Duodenal mucosa (tissue), 2 donors: ENCODE results near the gene PTPRJ.

Source experiments
- H3K27ac ChIP-seq: one replicate; pipeline ENCODE4 v1.7.0; 2013; ENCODE audit warnings: low read depth, low read length
- H3K27me3 ChIP-seq, 2 donors: one replicate each; pipeline ENCODE4 v1.7.0; 2013; ENCODE audit warnings: low read length in 2 of 2, control low read depth in 1 of 2; ENCODE audit not compliant: insufficient read depth in 2 of 2, control insufficient read depth in 1 of 2
- H3K36me3 ChIP-seq, 2 donors: one replicate each; pipeline ENCODE4 v1.7.0; 2013; ENCODE audit warnings: low read length in 2 of 2, control low read depth in 1 of 2; ENCODE audit not compliant: insufficient read depth in 2 of 2, control insufficient read depth in 1 of 2
- H3K4me1 ChIP-seq, 2 donors: one replicate each; pipeline ENCODE4 v1.7.0; 2013; ENCODE audit warnings: low read length in 2 of 2, control low read depth in 1 of 2; ENCODE audit not compliant: insufficient read depth in 2 of 2, control insufficient read depth in 1 of 2
- H3K4me3 ChIP-seq, 2 donors: one replicate each; pipeline ENCODE4 v1.7.0; 2013; ENCODE audit warnings: low read length in 2 of 2, low read depth in 1 of 2
- H3K9ac ChIP-seq, 2 donors: one replicate each; pipeline ENCODE4 v1.7.0; 2013; ENCODE audit warnings: low read length in 2 of 2, low read depth in 1 of 2
- H3K9me3 ChIP-seq, 2 donors: one replicate each; pipeline ENCODE4 v1.7.0; 2013; ENCODE audit warnings: low read length in 2 of 2, control low read depth in 1 of 2; ENCODE audit not compliant: control insufficient read depth in 1 of 2

The PTPRJ gene

DNA sequence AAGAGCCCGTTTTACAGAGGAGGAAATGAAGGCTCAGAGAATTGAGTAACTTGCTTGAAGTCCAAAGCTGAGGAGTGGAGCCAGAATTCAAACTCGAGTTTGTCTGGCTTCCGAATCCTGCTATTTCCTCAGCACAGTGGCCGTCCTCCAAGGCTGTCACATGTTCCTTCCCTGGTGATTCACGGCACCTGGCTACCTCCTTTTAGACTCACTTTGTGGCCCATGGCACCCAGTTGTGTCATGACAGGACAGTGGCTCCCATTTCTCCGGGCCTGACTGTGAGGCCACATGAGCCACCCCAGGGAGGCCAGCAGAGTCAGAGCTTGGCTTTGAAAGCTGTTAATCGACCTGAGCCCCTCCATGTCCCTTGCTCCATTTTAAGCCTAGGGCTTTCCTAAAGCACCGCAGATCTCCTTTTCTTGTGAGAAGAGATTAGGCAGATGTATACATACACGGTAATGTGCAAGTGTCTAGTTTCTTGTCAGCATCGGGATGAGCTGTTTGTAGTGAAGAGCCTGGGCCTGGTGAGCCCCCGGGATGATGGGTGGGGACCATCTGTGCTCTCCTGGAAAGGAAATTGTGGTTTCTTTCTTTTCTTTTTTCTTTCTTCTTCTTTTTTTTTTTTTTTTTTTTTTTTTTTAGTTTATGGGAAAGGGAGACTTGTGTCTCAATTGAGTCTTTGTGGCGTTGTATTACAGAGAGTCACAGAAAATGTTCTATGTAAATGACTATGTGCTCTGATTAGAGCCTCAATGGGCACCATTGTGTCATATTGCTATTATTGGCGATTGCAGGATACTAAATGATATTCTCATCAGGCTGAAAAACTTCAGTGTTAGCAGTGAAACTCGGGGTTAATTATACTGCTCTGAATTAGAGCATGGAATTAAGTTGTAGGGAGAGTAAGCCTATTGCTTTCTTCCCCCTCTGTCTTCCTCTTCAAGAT, 54.8 kb downstream of the PTPRJ start:
- Histone ChIP-seq H3K4me1 (peaks cover 6 to 17% of the 10 kb centered on the region in 2 donors), H3K27me3 (no peaks in the 10 kb centered on the region), H3K27ac (no peak overlapping the region), H3K4me3 (no peak overlapping the region), H3K9ac (no peak overlapping the region), H3K36me3 (no peaks in the 10 kb centered on the region), H3K9me3 (no peaks in the 10 kb centered on the region)

DNA sequence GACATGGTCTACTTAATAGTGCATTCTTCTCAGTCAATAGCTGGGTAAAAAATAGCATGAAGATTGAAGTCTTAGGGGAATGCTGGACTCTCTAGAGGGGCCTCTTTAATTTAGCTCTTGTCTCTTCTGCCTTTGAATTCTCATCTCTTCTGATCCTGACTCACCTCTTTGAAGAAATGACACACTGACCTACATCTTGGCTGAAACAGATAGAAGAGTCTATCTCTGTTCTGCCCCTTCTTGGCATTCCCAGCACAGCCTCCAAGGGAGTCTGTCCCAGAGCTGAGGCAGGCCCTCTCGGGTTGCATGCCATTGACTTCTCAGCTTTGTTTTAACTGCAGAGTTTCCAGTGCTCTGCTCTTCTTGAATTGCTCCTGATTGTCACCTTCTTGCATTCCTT, 55.7 kb downstream of the PTPRJ start:
- Histone ChIP-seq H3K27me3 (no peaks in the 10 kb centered on the region), H3K36me3 (no peaks in the 10 kb centered on the region), H3K9ac (no peak overlapping the region), H3K4me1 (peaks cover 6 to 15% of the 10 kb centered on the region in 2 donors), H3K9me3 (no peaks in the 10 kb centered on the region), H3K4me3 (no peak overlapping the region), H3K27ac (no peak overlapping the region)

DNA sequence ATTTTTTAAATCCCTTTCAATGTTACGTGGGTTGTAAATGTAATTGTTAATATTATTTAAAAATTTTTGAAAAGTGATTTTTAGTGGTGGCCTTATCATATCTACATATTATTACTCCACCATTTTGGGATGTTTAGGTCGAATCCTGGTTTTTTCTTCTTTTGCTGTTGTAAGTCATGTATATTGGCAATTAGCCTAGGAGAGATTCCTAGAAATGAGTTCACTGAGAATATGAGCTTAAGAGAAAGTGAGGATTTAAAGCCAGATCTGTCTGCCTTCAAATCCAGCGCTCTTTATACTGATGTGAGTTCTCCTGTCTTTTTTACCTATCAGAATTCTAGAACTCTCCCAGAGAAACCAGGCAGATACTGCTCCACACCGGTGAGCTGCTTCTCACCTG, 56.1 kb downstream of the PTPRJ start:
- Histone ChIP-seq H3K36me3 (no peaks in the 10 kb centered on the region), H3K4me1 (peaks cover 3 to 11% of the 10 kb centered on the region in 2 donors), H3K27ac (no peak overlapping the region), H3K9me3 (no peaks in the 10 kb centered on the region), H3K4me3 (no peak overlapping the region), H3K9ac (no peak overlapping the region), H3K27me3 (no peaks in the 10 kb centered on the region)

DNA sequence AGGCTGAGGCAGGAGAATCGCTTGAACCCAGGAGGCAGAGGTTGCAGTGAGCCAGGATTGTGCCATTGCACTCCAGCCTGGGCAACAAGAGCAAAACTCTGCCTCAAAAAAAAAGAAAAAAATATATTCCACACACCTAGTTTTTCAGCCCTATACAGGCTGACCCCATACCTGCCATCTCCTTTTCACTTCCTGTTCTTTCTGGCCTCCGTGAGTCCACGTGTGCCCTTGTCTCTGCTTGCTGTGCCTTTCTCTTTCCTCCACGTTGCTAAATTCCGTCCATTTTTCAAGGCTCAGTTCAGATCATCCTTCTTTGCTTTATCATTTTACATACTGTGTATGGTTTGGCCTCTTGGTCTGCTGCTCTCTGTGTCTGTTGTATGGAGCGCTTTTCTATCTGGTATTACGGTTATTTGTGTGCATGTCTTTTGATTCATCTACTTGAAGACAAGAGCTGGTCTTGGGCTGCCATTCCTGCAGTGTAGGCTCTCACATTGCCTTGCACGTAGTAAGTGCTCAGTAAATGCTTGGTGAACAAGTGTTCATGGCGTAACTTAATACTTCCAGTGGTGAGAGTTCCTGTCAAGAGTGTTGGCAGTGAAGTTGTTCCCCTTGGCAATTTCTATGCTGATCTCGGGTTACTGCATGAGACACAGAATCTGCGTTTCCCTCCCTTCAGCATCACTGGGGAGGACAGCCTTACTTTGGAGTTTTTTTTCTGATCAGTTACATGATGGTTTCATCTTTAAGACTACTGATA, 57.5 kb downstream of the PTPRJ start:
- H3K36me3 ChIP-seq, result no peaks in the 10 kb centered on the region
- H3K4me1 ChIP-seq, result peaks cover 3 to 8% of the 10 kb centered on the region in 2 donors

DNA sequence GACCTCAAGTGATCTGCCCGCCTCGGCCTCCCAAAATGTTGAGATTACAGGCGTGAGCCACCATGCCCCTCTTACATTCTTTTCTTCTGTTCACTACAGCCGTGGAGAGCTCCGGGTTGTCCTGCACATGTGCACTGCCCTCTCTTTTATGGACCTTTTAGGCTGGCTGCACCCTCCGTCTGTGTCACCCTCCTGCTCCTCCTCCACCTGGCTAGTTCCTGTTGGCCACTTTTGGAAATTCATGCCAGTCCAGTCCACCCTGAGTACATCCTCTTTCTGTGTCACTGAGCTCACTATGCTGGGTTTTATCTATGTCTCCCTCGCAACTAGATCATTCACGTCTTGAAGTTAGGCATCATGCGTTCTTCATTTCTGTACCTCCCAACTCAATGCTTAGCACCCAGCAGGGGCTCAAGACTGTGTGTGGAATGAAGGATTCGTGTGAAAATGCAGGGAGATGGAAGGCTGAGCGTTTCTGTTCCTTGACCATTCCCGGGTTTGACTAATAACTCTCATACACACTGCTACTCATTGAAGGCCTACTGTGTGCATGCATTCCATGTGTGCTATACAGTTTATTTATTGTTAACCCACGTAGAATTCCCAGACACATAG, 60.6 kb downstream of the PTPRJ start:
- no peak overlapping the region for H3K27ac ChIP-seq
- peaks cover 7% of the 10 kb centered on the region in 2 donors for H3K4me1 ChIP-seq
- no peaks in the 10 kb centered on the region for H3K36me3 ChIP-seq
- H3K9ac ChIP-seq, result no peak overlapping the region
- no peaks in the 10 kb centered on the region for H3K27me3 ChIP-seq
- no peak overlapping the region for H3K4me3 ChIP-seq
- no peaks in the 10 kb centered on the region for H3K9me3 ChIP-seq

More for the DNA sequence above, 57.5 kb downstream of the PTPRJ start:
- Histone ChIP-seq H3K27me3 (no peaks in the 10 kb centered on the region), H3K27ac (no peak overlapping the region), H3K4me3 (no peak overlapping the region), H3K9ac (no peak overlapping the region), H3K9me3 (no peaks in the 10 kb centered on the region)

DNA sequence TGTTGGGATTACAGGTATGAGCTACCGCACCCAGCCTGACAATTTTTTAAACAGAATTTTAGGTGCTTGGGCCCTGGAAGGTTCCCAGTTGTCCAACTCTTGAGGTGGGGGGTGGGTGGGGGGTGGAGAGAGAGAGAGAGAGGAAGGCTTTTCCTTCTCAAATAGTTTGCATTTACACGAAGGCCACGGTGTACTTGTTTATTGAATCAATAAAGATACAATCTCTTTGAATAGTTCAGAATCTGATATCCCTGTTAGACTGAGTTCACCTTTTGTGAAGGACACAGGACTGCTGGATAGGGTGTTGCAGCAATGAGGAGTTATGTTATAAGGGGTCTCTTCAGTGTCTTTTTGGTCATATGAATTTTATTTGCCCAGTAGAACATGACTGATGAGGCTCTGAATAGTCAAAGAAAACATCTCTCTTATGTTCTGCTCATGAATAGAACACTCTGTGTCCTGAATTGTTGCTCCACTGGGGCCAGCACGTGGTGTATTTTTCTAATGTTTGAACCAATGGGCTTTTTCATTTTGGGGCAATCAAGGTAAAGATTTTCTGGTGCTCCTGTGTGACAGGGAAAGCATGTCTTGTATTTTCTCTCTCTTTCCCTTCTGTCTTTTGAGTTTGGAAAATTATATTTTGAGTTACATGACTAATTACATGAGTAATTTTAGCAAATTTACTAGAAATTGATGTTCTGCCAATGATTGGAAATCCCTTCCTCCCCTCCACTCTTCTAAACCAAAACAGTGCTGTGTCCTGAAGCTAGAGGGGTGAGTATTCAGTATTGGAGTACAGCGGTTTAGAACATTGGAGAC, 61.7 kb downstream of the PTPRJ start:
- Histone ChIP-seq H3K4me3 (no peak overlapping the region), H3K36me3 (no peaks in the 10 kb centered on the region), H3K27ac (no peak overlapping the region), H3K9ac (no peak overlapping the region), H3K27me3 (no peaks in the 10 kb centered on the region), H3K4me1 (peaks cover 7% of the 10 kb centered on the region in 2 donors), H3K9me3 (no peaks in the 10 kb centered on the region)

DNA sequence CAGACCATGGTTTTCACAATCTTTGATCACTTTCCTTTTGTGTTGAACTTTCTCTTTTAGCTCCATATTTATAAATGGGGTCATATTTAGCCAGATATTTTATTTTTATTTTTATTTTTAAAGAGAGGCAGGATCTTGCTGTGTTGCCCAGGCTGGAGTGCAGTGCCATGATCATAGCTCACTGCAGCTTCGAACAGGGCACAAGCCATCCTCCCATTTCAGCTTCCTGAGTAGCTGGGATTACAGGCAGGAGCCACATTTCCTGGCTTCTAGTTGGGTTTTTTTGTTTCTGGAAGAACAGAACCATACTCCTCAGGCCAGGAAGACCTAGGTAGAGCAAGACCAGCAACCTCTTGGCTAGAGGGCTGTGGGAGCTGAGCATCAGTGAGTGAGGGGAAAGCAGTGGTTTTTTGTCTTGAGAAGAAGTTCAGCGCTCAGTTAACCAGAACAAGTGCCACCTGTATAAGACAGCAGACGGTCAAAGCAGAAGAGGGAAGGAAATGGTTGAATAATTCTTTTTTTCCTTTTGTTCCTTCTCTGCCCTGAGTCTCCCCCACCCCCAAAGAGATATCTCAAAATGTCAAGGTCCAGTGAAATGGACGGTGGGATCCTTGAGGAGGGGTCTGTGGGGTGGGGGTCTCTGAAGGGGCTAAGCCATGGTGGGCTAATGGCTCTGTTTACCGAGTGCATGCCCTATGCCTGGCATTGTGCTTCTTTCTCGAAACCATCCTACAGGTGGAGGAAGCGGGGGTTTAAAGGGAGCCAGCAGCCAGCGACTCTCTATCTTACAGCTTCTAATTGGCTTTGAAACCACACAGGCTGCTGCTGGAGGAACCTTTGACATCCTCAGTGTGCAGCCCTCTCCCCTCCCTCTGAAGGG, 63.0 kb downstream of the PTPRJ start:
- H3K4me1 ChIP-seq, result peaks cover 7 to 10% of the 10 kb centered on the region in 2 donors
- no peaks in the 10 kb centered on the region for H3K36me3 ChIP-seq
- H3K27ac ChIP-seq, result no peak overlapping the region
- no peaks in the 10 kb centered on the region for H3K9me3 ChIP-seq
- no peak overlapping the region for H3K4me3 ChIP-seq
- no peak overlapping the region for H3K9ac ChIP-seq
- no peaks in the 10 kb centered on the region for H3K27me3 ChIP-seq

DNA sequence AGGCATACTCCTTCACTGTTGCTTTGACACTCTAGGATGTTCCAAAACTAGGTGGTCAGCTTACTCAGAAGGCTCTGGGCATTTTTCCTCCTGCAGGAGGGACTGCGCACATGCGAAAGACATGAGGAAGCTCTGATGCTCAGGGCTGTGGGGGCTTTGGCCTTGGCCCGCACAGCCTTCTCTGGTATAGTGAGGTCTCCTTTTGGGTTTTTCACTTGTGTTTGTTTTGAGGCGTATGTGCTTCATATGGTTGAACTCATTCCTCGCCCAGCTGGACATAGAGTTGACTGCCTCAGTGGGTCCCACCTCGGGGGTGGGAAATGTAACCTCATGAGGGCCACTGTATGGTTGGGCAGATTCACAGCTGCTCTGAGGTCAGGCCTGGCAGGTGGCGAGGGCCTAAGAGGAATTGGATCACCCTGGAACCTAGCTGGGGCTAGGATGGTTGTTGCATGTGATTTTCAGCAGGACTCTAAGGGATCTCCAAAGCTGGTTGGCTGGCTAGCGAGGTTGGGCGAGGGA, 63.7 kb downstream of the PTPRJ start:
- Histone ChIP-seq H3K4me1 (peaks cover 7 to 10% of the 10 kb centered on the region in 2 donors), H3K27ac (no peak overlapping the region), H3K9ac (no peak overlapping the region), H3K27me3 (no peaks in the 10 kb centered on the region), H3K9me3 (no peaks in the 10 kb centered on the region), H3K4me3 (no peak overlapping the region), H3K36me3 (no peaks in the 10 kb centered on the region)

DNA sequence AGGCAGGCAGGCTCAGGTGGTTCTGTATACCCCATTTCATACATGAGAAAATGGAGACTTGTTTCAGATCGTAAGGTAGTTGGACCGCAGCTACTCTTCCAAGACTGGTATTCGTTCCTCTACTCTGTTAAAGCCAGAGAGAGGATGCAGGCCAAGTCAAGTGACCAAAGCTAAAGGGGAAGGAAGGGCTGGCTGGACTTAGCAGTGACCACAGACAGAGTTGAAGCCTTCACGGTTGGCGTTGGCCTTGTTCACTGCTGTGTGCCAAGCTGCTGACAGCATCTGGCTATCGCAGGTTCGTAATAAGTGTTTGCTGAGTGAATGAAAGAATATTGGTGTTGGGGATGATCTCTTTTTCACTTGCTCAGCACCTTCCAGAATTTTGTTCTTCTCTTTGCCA, 64.2 kb downstream of the PTPRJ start:
- H3K4me1 ChIP-seq, result peaks cover 7 to 10% of the 10 kb centered on the region in 2 donors
- H3K4me3 ChIP-seq, result no peak overlapping the region
- no peaks in the 10 kb centered on the region for H3K27me3 ChIP-seq
- H3K27ac ChIP-seq, result no peak overlapping the region
- no peaks in the 10 kb centered on the region for H3K36me3 ChIP-seq
- no peaks in the 10 kb centered on the region for H3K9me3 ChIP-seq
- no peak overlapping the region for H3K9ac ChIP-seq
